Lower lobe of right lung (tissue), 2 donors: ENCODE results near the gene ASB15. TPM values are rescaled to one million over a fixed set of nuclear protein-coding genes. Genes with fewer than 3 reads are reported as not detected.
A peak's percentile ranks its signal among the peaks of the same experiment; 100 is the strongest.

Experiments
- ATAC-seq, 2 donors: fragments of 200-7000 bp; cut with Tn5 transposase; one replicate each; pipeline ENCODE4 v1.9.1; 2020 to 2022; ENCODE audit warnings: mild to moderate bottlenecking in 2 of 2, moderate library complexity in 2 of 2
- DNase-seq: peaks from one replicate; pipeline ENCODE4 v3.0.0-alpha.2; 2020
- H3K27ac ChIP-seq: fragments of 200-600 bp; one replicate; pipeline ENCODE4 v1.8.0; 2022
- H3K27me3 ChIP-seq: fragments of 200-600 bp; one replicate; pipeline ENCODE4 v1.8.0; 2022; ENCODE audit warnings: low read depth
- H3K36me3 ChIP-seq: fragments of 200-600 bp; one replicate; pipeline ENCODE4 v1.8.0; 2022; ENCODE audit warnings: mild to moderate bottlenecking
- H3K4me1 ChIP-seq: fragments of 200-600 bp; one replicate; pipeline ENCODE4 v1.8.0; 2022
- H3K4me3 ChIP-seq: fragments of 200-600 bp; one replicate; pipeline ENCODE4 v1.8.0; 2022; ENCODE audit warnings: mild to moderate bottlenecking
- H3K9me3 ChIP-seq: fragments of 200-600 bp; one replicate; pipeline ENCODE4 v1.8.0; 2022
- CTCF ChIP-seq: fragments of 200-600 bp; IDR thresholded peaks from one replicate; pipeline ENCODE4 v1.8.0; 2022; ENCODE audit warnings: antibody characterized with exemption, mild to moderate bottlenecking
- intact Hi-C: fragments of 100-400 bp; cut with DNase I; formaldehyde crosslinking; loops from one replicate; pipeline ENCODE4 v1.11.0; 2022
- total RNA-seq: library from RNA; stranded (reverse); fragmentation: NEBNext Ultra II Directional; extraction: Animal tissue kit (Norgen Biotek cat#: 25700); gene quantifications from one replicate; pipeline ENCODE4 v1.2.1, GENCODE V29; 2021
- donor health status: DM: no; HTN: yes; CAD: no; lungs with severe emphysema.

ASB15 gene
- total RNA-seq, 1 donor from 2014 or later = not detected

GRCh38 chr7:123598657-123599056 lies 3.0 kb upstream of the ASB15 start:
- Histone ChIP-seq H3K4me1 (no peaks in the 10 kb centered on the region), H3K36me3 (no peaks in the 10 kb centered on the region), H3K27ac (no peak overlapping the region), H3K9me3 (no peaks in the 10 kb centered on the region), H3K4me3 (no peak overlapping the region), H3K27me3 (no peaks in the 10 kb centered on the region)
- ATAC-seq (peak in 1 of 2 donors; percentile 18), DNase-seq (no peak)
- intact Hi-C loops = no loop called here
- TF ChIP-seq CTCF = no peak

- no peaks in the 10 kb centered on the region for H3K27me3 ChIP-seq
- H3K9me3 ChIP-seq = no peaks in the 10 kb centered on the region
- H3K4me3 ChIP-seq = no peak overlapping the region
- intact Hi-C loops = no loop called here
- ATAC-seq (no peak), DNase-seq (no peak)
- H3K4me1 ChIP-seq = no peaks in the 10 kb centered on the region
- H3K27ac ChIP-seq = no peak overlapping the region
- no peaks in the 10 kb centered on the region for H3K36me3 ChIP-seq
- no peak for TF ChIP-seq CTCF
These were observed 1.9 kb upstream of the ASB15 start for GRCh38 chr7:123599766-123600165.

- Histone ChIP-seq H3K4me1 (no peaks in the 10 kb centered on the region), H3K9me3 (no peaks in the 10 kb centered on the region), H3K4me3 (no peak overlapping the region), H3K27me3 (no peaks in the 10 kb centered on the region), H3K36me3 (no peaks in the 10 kb centered on the region), H3K27ac (no peak overlapping the region)
- ATAC-seq (no peak), DNase-seq (no peak)
- no peak for TF ChIP-seq CTCF
- intact Hi-C loops = no loop called here
These were observed 745 bp upstream of the ASB15 start for GRCh38 chr7:123600876-123601275.

GRCh38 chr7:123602648-123603047 lies 1.0 kb downstream of the ASB15 start:
- Histone ChIP-seq H3K27me3 (no peaks in the 10 kb centered on the region), H3K4me3 (no peak overlapping the region), H3K4me1 (no peaks in the 10 kb centered on the region), H3K27ac (no peak overlapping the region), H3K9me3 (no peaks in the 10 kb centered on the region), H3K36me3 (no peaks in the 10 kb centered on the region)
- intact Hi-C loops = no loop called here
- DNase-seq (no peak), ATAC-seq (no peak)
- TF ChIP-seq CTCF = no peak

- TF ChIP-seq CTCF = no peak
- Histone ChIP-seq H3K27me3 (no peaks in the 10 kb centered on the region), H3K4me1 (no peaks in the 10 kb centered on the region), H3K9me3 (no peaks in the 10 kb centered on the region), H3K4me3 (no peak overlapping the region), H3K36me3 (no peaks in the 10 kb centered on the region), H3K27ac (no peak overlapping the region)
- intact Hi-C loops = no loop called here
- no peak for DNase-seq
- ATAC-seq = no peak
These were observed 3.1 kb downstream of the ASB15 start for GRCh38 chr7:123604739-123605138.

- ATAC-seq (no peak), DNase-seq (no peak)
- no peaks in the 10 kb centered on the region for H3K27me3 ChIP-seq
- no peaks in the 10 kb centered on the region for H3K36me3 ChIP-seq
- intact Hi-C loops = no loop called here
- H3K27ac ChIP-seq = no peak overlapping the region
- TF ChIP-seq CTCF = no peak
- H3K4me3 ChIP-seq = no peak overlapping the region
- H3K9me3 ChIP-seq = no peaks in the 10 kb centered on the region
- H3K4me1 ChIP-seq = no peaks in the 10 kb centered on the region
These were observed 5.9 kb downstream of the ASB15 start for GRCh38 chr7:123607423-123607975.
